Activated CD4-positive, alpha-beta T cell treated with anti-CD3 and anti-CD28 coated beads, Interleukin-2, Interleukin-4, amounts not matched to agents 100 ng/mL and 50 ng/mL, durations not matched to agents 16 hours and 8 hours (primary cell): ENCODE data around the gene TIMM50.

Experiments used
- DNase-seq: peaks from one replicate; pipeline ENCODE4 v3.0.0-alpha.2; 2020; ENCODE audit warnings: low spot score

TIMM50 gene

DNA sequence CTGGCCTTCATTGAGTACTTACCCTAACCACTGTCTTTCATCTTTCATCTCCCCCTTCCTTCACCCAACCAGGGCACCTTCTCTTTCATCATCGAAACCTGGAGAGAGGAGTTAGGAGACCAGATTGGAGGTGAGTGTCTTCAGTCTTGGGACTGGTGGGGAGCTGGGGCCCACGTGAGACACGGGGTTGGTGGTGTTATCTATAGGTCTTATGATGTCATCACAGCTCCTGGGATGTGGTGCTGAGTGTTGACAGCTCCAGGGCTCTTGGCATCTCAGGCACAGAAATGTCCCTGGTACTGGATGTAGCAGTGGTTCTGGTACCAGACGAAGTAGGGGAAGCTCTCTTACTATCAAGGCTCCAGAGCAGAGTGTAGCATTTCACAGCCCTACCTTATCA lies 19.9 kb downstream of the TIMM50 start:
- no peak for DNase-seq

DNA sequence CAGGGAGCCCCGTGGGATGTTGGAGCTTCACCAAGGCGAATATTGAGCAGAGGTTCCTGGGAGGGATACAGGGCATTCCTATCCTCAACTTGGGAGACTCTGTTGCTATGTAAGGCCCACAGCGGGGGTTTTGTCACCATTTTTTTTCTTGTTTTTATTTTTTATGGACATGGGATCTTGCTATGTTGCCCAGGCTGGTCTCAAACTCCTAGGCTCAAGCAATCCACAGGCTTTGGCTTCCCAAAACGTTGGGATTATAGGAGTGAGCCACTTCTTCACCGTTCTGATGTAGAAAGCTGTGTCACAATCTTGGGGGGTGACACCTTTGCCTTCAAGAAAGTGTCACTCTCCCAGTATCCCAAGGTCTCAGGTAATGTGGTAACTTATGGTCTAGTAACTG lies 20.7 kb downstream of the TIMM50 start:
- no peak for DNase-seq

DNA sequence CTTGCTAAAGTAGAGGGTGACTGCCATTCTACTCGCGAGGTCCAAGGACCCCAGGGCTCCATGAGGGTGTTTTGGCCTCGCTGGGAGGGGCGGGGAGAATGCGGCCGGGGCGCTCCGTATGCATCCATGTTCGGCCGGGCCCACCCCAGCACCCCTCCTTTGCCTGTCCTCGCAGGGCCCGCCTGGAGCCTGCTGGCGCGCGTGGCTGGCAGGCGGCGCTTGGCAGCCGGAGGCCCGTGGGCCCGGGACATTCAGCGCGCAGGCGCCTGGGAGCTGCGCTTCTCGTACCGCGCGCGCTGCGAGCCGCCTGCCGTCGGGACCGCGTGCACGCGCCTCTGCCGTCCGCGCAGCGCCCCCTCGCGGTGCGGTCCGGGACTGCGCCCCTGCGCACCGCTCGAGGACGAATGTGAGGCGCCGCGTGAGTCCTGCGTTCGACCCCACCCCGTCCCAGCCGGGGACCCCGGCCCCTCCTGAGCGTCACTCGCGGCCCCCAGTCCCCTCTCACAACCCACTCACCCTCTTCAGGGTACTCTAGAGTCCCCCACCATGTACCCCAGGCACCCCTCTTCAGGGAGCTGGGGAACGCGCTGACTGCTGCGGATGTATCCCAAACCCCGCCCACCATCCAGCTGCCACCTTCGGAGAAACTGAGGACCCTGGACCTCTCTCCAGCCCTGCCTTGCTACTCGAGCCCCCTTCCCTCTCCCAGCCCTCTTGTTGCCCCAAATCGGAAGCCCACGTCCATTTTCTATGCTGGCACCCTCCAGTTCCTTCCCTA lies 22.2 kb downstream of the TIMM50 start:
- peak; percentile 72 for DNase-seq

DNA sequence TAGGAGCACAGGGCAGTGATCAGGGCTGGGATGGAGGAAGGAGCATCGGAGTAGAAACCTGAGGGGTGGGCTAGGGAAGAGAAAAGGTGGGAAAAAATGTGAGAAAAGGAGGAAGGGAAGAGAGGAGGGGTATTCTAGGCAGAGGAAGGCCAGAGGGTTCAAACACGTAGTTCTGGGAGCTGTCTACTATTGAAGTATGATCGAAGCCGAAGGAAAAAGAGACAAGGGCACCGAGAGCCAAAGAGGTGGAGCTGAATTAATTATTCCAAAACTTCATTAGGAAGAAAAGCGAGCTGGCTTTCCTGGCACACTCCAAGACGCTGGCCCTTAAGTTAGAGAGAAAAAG lies 25.9 kb downstream of the TIMM50 start:
- no peak for DNase-seq

DNA sequence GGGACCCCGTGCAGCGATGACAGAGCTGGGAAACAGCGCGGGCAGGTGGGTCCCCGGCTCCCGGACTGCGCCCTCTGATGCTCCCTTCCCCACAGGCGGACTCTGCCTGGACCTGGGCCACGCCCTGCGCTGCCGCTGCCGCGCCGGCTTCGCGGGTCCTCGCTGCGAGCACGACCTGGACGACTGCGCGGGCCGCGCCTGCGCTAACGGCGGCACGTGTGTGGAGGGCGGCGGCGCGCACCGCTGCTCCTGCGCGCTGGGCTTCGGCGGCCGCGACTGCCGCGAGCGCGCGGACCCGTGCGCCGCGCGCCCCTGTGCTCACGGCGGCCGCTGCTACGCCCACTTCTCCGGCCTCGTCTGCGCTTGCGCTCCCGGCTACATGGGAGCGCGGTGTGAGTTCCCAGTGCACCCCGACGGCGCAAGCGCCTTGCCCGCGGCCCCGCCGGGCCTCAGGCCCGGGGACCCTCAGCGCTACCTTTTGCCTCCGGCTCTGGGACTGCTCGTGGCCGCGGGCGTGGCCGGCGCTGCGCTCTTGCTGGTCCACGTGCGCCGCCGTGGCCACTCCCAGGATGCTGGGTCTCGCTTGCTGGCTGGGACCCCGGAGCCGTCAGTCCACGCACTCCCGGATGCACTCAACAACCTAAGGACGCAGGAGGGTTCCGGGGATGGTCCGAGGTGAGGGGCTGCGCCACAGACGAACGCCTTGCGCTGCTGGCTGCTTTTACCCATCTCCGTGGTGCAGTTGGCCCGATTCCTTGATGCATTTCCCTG lies 26.5 kb downstream of the TIMM50 start:
- DNase-seq = peak; percentile 62

DNA sequence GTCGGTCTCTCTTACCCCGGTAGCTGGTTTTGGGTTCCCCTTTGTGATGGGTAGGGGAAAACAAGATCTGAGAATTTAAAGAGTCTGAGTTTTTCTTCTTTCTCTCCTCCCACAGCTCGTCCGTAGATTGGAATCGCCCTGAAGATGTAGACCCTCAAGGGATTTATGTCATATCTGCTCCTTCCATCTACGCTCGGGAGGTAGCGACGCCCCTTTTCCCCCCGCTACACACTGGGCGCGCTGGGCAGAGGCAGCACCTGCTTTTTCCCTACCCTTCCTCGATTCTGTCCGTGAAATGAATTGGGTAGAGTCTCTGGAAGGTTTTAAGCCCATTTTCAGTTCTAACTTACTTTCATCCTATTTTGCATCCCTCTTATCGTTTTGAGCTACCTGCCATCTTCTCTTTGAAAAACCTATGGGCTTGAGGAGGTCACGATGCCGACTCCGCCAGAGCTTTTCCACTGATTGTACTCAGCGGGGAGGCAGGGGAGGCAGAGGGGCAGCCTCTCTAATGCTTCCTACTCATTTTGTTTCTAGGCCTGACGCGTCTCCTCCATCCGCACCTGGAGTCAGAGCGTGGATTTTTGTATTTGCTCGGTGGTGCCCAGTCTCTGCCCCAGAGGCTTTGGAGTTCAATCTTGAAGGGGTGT lies 27.2 kb downstream of the TIMM50 start:
- no peak for DNase-seq

DNA sequence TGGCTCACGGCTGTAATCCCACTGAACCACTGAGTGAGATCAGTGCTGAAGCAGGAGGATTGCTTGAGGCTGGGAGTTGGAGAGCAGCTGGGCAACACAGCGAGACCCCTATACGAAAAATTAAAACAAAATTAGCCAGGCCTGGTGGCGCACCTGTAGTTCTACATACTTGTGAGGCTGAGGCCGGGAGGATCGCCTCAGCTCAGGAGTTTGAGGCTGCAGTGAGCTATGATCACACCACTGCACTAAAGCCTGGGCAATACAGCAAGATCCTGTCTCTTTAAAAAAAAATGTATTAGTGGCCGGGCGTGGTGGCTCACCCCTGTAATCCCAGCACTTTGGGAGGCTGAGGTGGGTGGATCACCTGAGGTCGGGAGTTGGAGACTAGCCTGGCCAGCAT lies 28.0 kb downstream of the TIMM50 start:
- no peak for DNase-seq

DNA sequence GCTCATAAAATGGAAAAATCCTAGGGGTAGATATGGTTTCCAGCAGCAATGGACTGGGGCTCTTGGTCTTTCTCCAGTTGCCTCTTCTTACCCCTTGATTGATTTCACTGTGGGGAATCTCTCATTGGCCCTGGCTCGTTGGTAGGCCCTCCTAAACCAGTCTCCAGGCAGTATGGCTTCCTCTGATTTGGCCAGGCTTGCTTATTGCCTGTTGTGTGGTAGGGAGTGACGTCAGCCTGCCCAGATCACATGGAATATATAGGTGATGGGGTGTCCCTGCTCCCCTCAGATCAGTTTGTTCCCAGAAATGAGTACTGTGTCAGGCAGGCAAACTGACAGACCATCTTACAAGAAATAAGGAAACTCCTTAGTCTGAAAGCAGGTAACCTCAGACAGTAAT lies 28.6 kb downstream of the TIMM50 start:
- DNase-seq = no peak

DNA sequence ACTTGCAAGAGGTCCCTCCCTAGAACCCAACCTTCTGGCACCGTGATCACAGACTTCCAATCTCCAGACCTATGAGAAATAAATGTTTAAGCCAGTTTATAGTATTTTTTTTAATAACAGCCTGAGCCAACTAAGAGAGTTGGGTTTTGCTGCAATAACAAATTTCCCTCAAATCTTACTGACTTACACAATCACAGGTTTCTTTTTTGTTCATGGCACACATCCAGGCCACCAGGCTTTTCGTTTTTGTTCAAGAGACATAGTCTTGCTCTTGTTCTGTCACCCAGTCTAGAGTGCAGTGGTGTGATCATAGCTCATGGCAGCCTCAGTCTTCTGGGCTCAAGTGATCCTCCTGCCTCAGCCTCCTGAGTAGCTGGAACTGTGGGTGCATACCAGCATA lies 32.4 kb downstream of the TIMM50 start:
- DNase-seq = no peak

DNA sequence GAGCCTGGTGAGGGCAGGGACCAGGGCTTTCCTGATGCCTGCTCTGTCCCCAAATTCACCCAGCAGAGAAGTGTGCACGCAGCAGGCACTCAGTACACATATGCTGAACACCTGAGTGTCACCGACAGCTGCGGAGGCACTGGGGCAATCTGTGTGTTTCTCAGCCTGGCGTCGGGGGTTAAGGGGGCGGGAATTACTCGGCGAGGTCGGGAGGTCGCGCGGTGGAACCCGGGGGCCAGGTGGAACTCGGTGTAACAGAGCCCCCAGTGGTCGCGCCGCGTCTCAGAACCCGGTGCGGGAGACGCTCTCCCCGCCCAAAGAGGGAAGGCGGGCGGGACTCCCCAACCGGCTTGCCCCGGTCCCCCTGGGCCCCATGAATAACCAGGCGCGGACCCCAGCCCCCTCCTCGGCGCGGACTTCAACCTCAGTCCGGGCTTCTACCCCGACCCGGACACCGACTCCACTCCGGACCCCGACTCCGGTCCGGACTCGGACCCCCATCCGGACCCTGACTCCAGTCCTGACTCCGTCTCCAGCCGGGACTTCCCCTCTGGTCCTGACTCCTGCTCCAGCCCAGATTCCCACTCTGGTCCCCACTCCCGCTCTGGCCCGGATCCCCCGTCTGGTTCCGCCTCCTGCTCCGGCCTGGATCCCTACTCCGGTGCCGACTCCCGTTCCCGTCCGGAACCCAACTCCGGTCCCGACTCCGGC lies 34.4 kb downstream of the TIMM50 start, which contains the start of gene SELENOV:
SELENOV (plus strand) TSS at position 300 of the 711 bp plus-strand sequence; CDS start at position 374, 74 bp downstream.
- DNase-seq = no peak

DNA sequence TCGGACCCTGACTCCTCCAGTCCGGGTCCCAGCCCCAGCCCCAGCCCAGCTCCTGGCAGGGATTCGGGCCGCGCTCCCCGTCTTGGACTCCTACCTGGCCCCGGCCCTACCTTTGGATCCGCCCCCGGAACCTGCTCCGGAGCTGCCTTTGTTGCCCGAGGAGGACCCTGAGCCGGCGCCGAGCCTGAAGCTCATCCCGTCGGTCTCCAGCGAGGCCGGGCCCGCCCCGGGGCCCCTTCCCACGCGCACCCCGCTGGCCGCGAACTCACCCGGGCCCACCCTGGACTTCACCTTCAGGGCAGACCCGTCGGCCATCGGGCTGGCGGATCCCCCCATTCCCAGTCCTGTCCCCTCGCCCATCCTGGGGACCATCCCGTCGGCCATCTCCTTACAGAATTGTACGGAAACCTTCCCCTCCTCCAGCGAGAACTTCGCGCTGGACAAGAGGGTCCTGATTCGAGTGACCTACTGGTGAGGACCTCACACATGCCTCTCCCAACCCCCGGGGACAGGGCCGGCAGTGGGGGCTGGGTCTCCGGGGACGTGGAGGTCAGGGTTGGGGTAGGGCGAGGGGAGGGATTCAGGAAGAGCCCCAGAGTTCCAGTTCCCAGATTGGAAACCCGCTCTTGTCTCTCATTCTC lies 35.0 kb downstream of the TIMM50 start:
- DNase-seq = no peak

DNA sequence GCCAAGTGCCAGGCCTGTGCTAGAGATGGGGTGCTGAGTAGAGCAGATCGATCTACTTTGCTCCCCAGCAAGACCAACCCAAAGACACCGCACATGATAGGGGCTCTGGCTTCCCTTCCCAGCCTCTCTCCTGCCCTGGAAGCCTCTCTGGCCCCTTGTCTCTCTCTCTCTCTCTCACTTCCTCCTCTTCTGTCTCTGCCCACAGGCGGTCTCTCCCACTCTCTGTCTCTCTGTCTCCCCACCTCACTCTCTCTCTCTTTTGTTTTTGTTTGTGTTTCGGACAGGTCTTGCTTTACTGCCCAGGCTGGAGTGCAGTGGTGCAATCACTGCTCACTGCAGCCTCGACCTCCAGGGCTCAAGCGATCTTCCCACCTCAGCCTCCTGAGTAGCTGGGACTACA lies 35.6 kb downstream of the TIMM50 start:
- DNase-seq = no peak

DNA sequence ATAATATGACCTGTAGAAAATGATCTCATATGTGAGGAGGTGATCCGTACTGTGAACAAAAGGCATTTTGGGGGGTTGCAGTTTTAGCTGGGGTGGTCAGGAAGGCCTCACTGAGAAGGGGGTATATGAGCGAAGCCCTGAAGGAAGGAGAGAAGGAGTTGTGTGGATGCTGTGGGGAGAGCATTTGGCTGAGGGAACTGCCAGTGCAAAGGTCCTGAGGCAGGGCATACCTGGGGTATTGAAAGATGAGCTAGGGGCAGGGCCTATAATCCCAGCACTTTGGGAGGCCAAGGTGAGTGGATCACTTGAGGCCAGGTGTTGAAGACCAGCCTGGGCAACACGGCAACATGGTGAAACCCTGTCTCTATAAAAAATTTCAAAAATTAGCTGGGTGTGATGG lies 36.8 kb downstream of the TIMM50 start:
- DNase-seq = no peak

DNA sequence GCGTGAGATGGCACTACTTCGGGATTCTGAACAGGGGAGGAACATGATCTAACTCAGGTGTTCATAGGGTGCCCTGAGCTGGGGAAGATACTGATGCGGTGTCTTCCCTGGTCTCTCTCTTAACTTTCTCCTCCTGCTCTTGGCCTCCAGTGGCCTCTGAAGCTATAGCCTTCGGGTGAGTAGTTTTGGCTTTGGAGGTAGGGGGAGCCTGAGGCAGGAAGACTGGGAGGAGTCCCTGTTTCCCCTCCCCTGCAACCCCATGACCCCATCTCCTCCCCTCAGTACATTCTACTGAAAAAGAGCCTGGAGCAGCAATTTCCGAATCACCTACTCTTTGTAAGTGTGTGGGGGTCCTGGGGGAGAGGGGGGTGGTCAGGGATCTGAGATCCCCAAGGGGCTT lies 37.8 kb downstream of the TIMM50 start:
- no peak for DNase-seq

DNA sequence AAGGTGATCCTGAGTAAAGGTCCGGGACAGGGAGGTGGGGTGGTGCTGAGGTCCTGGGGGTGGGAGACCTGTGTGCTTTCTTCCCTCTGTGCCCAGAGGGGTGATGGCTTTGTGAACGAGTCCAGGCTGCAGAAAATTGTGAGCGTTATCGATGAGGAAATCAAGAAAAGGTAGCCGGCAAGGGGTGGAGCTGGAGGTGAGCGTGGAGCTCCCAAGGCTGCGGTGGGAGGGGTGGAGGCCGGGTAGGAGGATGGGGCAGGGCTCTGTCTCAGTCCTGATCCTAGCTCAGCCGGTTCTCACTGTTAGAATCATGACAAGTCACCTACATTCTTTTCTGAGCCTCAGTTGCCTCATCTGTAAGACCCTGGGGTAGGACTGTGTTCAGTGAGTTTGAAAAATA lies 38.3 kb downstream of the TIMM50 start:
- DNase-seq = no peak

DNA sequence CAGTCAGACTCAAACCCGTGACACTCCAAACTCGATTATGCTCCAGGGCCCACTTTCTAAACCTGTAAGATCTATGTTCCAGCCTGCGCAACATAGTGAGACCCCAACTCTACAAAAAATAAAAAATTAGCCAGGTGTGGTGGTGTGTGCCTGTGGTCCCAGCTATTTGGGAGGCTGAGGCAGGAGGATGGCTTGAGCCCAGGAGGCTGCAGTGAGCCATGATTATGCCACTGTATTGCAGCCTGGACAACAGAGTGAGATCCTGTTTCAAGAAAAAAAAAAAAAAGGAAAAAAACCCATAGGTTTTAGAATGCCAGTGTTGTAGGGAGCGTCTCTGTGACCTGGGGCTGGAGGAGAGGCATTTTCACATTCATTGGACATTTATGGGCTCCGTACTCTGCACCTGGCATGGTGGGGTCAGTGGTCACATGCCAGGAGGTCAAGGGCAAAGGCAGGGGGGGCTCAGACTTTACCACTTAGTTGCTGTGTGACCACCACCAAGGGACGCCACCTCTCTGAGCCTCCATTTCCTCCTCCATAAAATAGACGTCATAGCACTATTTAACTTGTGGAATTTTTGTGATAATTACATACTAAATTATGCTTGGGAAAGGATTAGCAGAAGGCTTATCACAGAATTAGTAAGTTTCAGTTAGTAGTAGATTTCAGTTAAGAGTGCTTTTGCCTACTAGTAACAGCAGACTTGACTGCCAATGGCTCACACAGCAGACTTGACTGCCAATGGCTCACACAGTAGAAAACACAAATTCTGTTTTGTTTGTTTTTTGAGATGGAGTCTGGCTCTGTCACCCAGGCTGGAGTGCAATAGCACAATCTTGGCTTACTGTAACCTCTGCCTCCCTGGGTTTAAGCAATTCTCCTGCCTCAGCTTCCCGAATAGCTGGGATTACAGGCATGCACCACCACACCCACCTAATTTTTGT lies 40.2 kb downstream of the TIMM50 start:
- DNase-seq = no peak

DNA sequence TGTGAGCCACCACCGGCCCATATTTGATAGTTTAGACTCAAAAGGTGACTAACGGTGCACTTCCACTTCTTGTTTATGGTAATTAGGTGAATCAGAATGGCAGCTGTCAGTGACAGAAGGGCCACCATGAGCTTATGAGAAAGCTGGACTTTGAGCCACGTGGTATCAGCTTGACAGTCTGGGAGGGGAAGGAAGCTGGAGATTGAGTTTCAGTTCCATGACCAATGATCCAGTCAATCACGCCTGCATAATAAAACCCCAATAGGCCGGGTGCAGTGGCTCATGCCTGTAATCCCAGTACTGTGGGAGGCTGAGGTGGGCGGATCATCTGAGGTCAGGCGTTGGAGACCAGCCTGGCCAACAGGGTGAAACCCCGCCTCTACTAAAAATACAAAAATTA lies 43.9 kb downstream of the TIMM50 start:
- no peak for DNase-seq

DNA sequence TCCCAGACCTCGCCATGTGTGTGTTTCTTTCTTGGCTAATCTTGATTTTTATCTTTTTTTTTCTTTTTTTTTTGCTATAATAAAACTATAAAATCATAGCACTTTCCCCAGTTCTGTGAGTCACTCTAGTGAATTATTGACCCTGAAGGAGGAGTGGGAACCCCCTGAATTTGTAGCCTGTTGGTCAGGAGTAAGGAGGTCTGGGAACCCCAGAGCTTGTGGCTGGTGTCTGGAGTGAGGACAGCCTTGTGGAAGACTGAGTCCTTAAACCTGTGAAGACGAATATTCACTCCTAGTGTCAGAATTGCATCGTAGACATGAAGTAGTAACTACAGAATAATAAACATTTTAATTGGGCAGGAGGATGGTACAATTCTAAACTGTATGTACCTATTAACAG lies 44.6 kb downstream of the TIMM50 start:
- DNase-seq = no peak

DNA sequence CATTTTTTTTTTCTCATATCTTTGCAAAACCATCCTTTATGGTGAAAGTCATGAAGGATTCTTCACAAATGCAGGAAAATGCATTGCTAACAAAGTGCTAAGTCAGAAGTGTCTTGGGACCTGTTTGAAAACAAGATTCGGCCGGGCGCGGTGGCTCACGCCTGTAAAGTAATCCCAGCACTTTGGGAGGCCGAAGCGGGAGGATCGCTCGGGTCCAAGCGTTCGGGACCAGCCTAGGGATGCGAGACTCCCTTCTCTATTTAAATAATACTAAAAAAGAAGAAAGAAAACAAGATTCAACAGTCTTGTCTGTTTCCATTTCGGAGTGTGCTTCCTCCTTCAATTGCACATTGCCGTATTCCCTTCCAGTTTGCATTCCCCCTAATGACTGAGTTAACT lies 51.2 kb downstream of the TIMM50 start:
- no peak for DNase-seq

DNA sequence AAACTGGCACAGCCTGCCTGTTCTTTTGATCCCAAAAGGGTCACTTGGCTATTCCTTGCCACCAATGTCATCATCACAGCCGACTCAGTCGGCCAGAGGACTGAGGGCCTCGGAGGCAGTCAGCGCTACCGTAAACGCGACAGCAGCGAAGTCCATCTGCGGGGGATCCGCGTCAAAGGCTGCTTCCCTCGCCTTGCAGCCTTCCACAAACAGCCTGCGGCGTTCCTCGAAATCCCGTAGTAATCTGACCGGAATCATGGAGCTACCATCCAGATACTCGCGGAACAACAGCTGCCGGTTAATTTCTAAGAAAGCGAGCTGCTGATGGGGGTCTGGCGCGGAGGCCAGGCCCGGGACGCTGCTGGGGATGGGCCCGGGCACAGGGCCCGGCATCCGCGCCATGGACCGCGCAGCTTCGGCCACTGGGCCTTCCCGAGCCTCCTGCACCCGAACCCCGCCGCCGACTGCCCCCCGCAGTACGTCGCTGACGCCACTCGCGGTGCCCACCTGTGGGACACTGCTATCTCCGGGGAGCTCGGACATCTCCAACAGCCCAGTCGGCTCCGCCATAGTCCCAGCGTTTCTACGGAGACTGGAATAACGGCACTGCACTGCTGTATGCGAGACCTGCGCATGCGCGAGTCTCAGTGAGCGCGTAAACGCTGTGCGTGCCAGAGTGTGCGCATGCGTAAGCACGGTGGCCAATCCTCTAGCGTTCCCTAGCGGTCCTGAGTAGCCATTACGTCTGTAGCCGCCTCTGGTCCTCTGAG lies 51.8 kb downstream of the TIMM50 start, which contains the start of gene EID2B:
EID2B (minus strand) TSS at position 620 of the 770 bp plus-strand sequence; CDS start at position 570, 50 bp downstream.
- peak; percentile 97 for DNase-seq
